Measurements from ENCODE around the gene PKP2. TPM values are rescaled to one million over a fixed set of nuclear protein-coding genes. Genes with fewer than 3 reads are reported as not detected.

PKP2 gene
- total and polyA plus RNA-seq, 2 of the 8 experiments (the other 6 are each of a cell fraction or from before 2014, with no cell fraction given): 9.6 to 44.8 TPM

DNA sequence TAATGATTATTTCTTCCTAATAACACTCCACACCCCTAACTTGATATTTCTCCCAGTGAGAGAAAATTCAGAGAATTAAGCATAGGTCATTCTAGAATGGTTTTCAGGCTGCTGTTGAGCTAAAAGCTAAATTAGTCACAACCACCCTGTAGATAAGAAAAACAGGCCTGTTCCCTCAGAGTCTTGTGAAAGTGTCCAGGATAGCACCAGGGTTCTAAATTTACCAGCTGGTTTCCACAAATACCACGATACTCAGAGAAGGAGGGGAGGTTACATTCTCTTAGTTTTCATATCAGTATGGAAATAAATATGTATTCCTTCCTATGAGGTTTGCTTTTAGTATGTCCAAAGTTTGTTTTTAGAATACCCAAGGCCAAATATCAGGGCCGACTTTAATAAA lies 74.9 kb downstream of the PKP2 start:
- Histone ChIP-seq H3K36me3 (ENCODE audit: control insufficient read depth in 2 of 4, insufficient read depth in 4 of 4, low read length in 3 of 4) (peaks cover 0 to 22% (median 3%) of the 10 kb centered on the region in 4 experiments), H3K23ac (ENCODE audit: insufficient read length) (no peak overlapping the region), H3K79me2 (ENCODE audit: control insufficient read depth in 1 of 2, insufficient read depth in 2 of 2, low read length in 2 of 2) (no peaks in the 10 kb centered on the region), H3K4ac (replicated peaks; ENCODE audit: insufficient read length, low read depth, low read length) (no peak overlapping the region), H3K9ac (replicated peaks in 1 of 4; ENCODE audit: extremely low read depth in 1 of 4, low read depth in 3 of 4, low read length in 3 of 4) (no peak overlapping the region), H3K4me2 (ENCODE audit: insufficient read depth in 1 of 2, low read depth in 2 of 2, low read length in 2 of 2) (no peak overlapping the region), H2BK12ac (ENCODE audit: low read depth, low read length) (no peak overlapping the region), H2BK15ac (ENCODE audit: low read length) (no peak overlapping the region), H3K27me3 (replicated peaks in 1 of 4; ENCODE audit: control insufficient read depth in 3 of 4, extremely low read depth in 1 of 4, insufficient read depth in 3 of 4, low read length in 3 of 4) (no peaks in the 10 kb centered on the region), H3K9me3 (ENCODE audit: insufficient read depth in 2 of 2, low read depth in 1 of 2, low read length in 1 of 2) (no peaks in the 10 kb centered on the region), H2BK120ac (replicated peaks; ENCODE audit: low read depth, low read length) (no peak overlapping the region), H2BK5ac (ENCODE audit: low read depth, low read length) (no peak overlapping the region), H2BK20ac (ENCODE audit: low read length) (no peak overlapping the region), H3K4me3 (ENCODE audit: extremely low read depth in 1 of 4, insufficient read depth in 2 of 4, low read depth in 3 of 4, low read length in 4 of 4) (no peak overlapping the region), H3K4me1 (replicated peaks in 1 of 4; ENCODE audit: control insufficient read depth in 3 of 4, insufficient read depth in 4 of 4, low read length in 3 of 4) (no peaks in the 10 kb centered on the region), H3K79me1 (ENCODE audit: low read depth, low read length) (no peaks in the 10 kb centered on the region), H4K5ac (ENCODE audit: insufficient read length, low read depth, low read length) (no peak overlapping the region), H2AK5ac (ENCODE audit: low read depth, low read length) (no peak overlapping the region), H4K8ac (ENCODE audit: extremely low read depth, insufficient read depth, low read length) (no peak overlapping the region), H3K18ac (ENCODE audit: extremely low read depth, low read length) (no peak overlapping the region), H4K20me1 (replicated peaks in 1 of 2; ENCODE audit: control insufficient read depth in 1 of 2, insufficient read depth in 2 of 2, low read length in 2 of 2) (no peaks in the 10 kb centered on the region), H4K91ac (replicated peaks; ENCODE audit: insufficient read length, low read length) (no peak overlapping the region), H3K56ac (replicated peaks; ENCODE audit: insufficient read length, low read depth, low read length) (no peak overlapping the region), H3K27ac (ENCODE audit: low read depth, low read length) (no peak overlapping the region), H3K14ac (ENCODE audit: insufficient read length) (no peak overlapping the region), H3K23me2 (ENCODE audit: low read depth, low read length) (no peaks in the 10 kb centered on the region), H2AFZ (ENCODE audit: low read length) (no peak overlapping the region)
- 84% methylated on average over 2 of the region's 2 CpGs; no CpG with 5 or more reads in 1 of the 2 experiments for WGBS, 2 experiments (ENCODE audit: extremely low coverage in 1 of 2, insufficient coverage in 1 of 2, insufficient read length in 1 of 2, insufficient replicate concordance in 2 of 2, low coverage in 1 of 2, low lambda C conversion rate in 2 of 2, missing lambda C conversion rate in 1 of 2)
- DNase-seq (ENCODE audit: low read depth in 1 of 2, low spot score in 2 of 2): no peak
- CTCF ChIA-PET (ENCODE audit: partially characterized antibody): interaction anchor here (0.9 to 1.8 kb wide), 2 partner anchors 14 to 474 kb away, joined by 3 to 7 read pairs; no protein-coding TSS in a partner anchor
- POLR2A ChIA-PET (ENCODE audit: partially characterized antibody): no interaction called here
- FAIRE-seq: no peak
- no peak for TF ChIP-seq BACH1 (IDR thresholded peaks at IDR 0.05; ENCODE audit: low read length)
- TF ChIP-seq RFX5 (IDR thresholded peaks at IDR 0.05; ENCODE audit: borderline replicate concordance, low read depth, low read length): no peak
- no peak for TF ChIP-seq EP300 (IDR thresholded peaks at IDR 0.05; ENCODE audit: borderline replicate concordance in 1 of 2, low read depth in 2 of 2, low read length in 2 of 2)
- no peak for TF ChIP-seq POLR2AphosphoS5 (IDR thresholded peaks at IDR 0.05; ENCODE audit: low read depth, low read length)
- TF ChIP-seq SIRT6 (IDR thresholded peaks at IDR 0.05; ENCODE audit: low read length): no peak
- no peak for TF ChIP-seq GABPA (IDR thresholded peaks at IDR 0.05; ENCODE audit: borderline replicate concordance, insufficient read depth, low read length)
- TF ChIP-seq SIX5 (IDR thresholded peaks at IDR 0.05; ENCODE audit: low read depth, low read length): no peak
- no peak for TF ChIP-seq TCF12 (IDR thresholded peaks at IDR 0.05; ENCODE audit: low read depth, low read length)
- TF ChIP-seq CTCF (IDR thresholded peaks at IDR 0.05; ENCODE audit: control extremely low read depth in 1 of 3, insufficient read depth in 1 of 3, low read depth in 1 of 3, low read length in 3 of 3): no peak
- TF ChIP-seq BCL11A (IDR thresholded peaks at IDR 0.05; ENCODE audit: low read depth in 2 of 2, low read length in 2 of 2): no peak
- TF ChIP-seq E2F6 (IDR thresholded peaks at IDR 0.05): no peak
